Trophoblast cell (in vitro differentiated cells and primary cell): ENCODE measurements around the gene ENKD1.

Experiments used
- DNase-seq, 2 donors: peaks; one replicate each; pipeline ENCODE4 v3.0.0-alpha.2; 2016
- H2AFZ ChIP-seq: 2 replicates; pipeline ENCODE4 v1.6.1; 2013; ENCODE audit warnings: low read length, moderate library complexity, mild to moderate bottlenecking; ENCODE audit not compliant: insufficient read depth, poor library complexity
- H2AK5ac ChIP-seq: 2 replicates; pipeline ENCODE4 v1.6.1; 2013; ENCODE audit warnings: mild to moderate bottlenecking, low read length
- H2BK120ac ChIP-seq: 2 replicates; pipeline ENCODE4 v1.6.1; 2013; ENCODE audit warnings: low read length, mild to moderate bottlenecking, moderate library complexity; ENCODE audit not compliant: insufficient read depth, poor library complexity
- H2BK12ac ChIP-seq: 2 replicates; pipeline ENCODE4 v1.6.1; 2013; ENCODE audit warnings: mild to moderate bottlenecking, low read length, moderate library complexity
- H2BK5ac ChIP-seq: 2 replicates; pipeline ENCODE4 v1.6.1; 2013; ENCODE audit warnings: low read length, low read depth, moderate library complexity, mild to moderate bottlenecking; ENCODE audit not compliant: poor library complexity
- H3K14ac ChIP-seq: 2 replicates; pipeline ENCODE4 v1.6.1; 2013; ENCODE audit warnings: mild to moderate bottlenecking, low read length
- H3K18ac ChIP-seq: 2 replicates; pipeline ENCODE4 v1.6.1; 2013; ENCODE audit warnings: mild to moderate bottlenecking, low read length
- H3K23ac ChIP-seq: 2 replicates; pipeline ENCODE4 v1.6.1; 2013; ENCODE audit warnings: low read length
- H3K27ac ChIP-seq: 2 replicates; pipeline ENCODE4 v1.5.1; 2013; ENCODE audit warnings: low read depth, mild to moderate bottlenecking, inconsistent platforms, low read length, moderate library complexity
- H3K27me3 ChIP-seq: 2 replicates; pipeline ENCODE4 v1.6.1; 2013; ENCODE audit warnings: inconsistent platforms, mild to moderate bottlenecking, low read length, moderate library complexity; ENCODE audit not compliant: insufficient read depth
- H3K36me3 ChIP-seq, 2 experiments: 1 replicate in 1 of 2; 2 replicates in 1 of 2; pipeline ENCODE4 v1.6.1; 2013; ENCODE audit warnings: low read length in 2 of 2, mild to moderate bottlenecking in 2 of 2, moderate library complexity in 1 of 2; ENCODE audit not compliant: insufficient read depth in 2 of 2, control insufficient read depth in 1 of 2
- H3K4ac ChIP-seq: 2 replicates; pipeline ENCODE4 v1.6.1; 2013; ENCODE audit warnings: low read depth, mild to moderate bottlenecking, low read length, moderate library complexity
- H3K4me1 ChIP-seq, 2 experiments: 1 replicate in 1 of 2; 2 replicates in 1 of 2; pipeline ENCODE4 v1.6.1; 2013; ENCODE audit warnings: low read length in 2 of 2, mild to moderate bottlenecking in 2 of 2, moderate library complexity in 1 of 2; ENCODE audit not compliant: insufficient read depth in 2 of 2, control insufficient read depth in 1 of 2
- H3K4me2 ChIP-seq: 2 replicates; pipeline ENCODE4 v1.6.1; 2013; ENCODE audit warnings: inconsistent platforms, mild to moderate bottlenecking, low read length, moderate library complexity
- H3K4me3 ChIP-seq: 2 replicates; pipeline ENCODE4 v1.5.1; 2013; ENCODE audit warnings: mild to moderate bottlenecking, low read depth, low read length, inconsistent platforms
- H3K79me1 ChIP-seq: one replicate; pipeline ENCODE4 v1.6.1; 2013; ENCODE audit warnings: low read length
- H3K79me2 ChIP-seq: 2 replicates; pipeline ENCODE4 v1.6.1; 2013; ENCODE audit warnings: low read length, mild to moderate bottlenecking; ENCODE audit not compliant: control insufficient read depth, insufficient read depth, poor library complexity
- H3K9ac ChIP-seq: 2 replicates; pipeline ENCODE4 v1.6.1; 2013; ENCODE audit warnings: mild to moderate bottlenecking, low read length
- H3K9me3 ChIP-seq: 2 replicates; pipeline ENCODE4 v1.6.1; 2013; ENCODE audit warnings: low read depth, mild to moderate bottlenecking, control low read depth, inconsistent platforms, low read length; ENCODE audit not compliant: insufficient read depth
- H4K12ac ChIP-seq: 2 replicates; pipeline ENCODE4 v1.6.1; 2013; ENCODE audit warnings: low read depth, mild to moderate bottlenecking, low read length, moderate library complexity
- H4K8ac ChIP-seq: 2 replicates; pipeline ENCODE4 v1.6.1; 2013; ENCODE audit warnings: low read depth, mild to moderate bottlenecking, low read length, moderate library complexity
- H4K91ac ChIP-seq: one replicate; pipeline ENCODE4 v1.6.1; 2013; ENCODE audit warnings: low read depth, mild to moderate bottlenecking, low read length, moderate library complexity
- WGBS: extraction: QIAGEN DNeasy Blood & Tissue Kit; methylation state at CpG from one replicate; pipeline ENCODE4 v1.1.7; 2013; ENCODE audit warnings: missing lambda C conversion rate; ENCODE audit not compliant: insufficient read length, insufficient coverage; ENCODE audit errors: extremely low coverage; 5-methylcytosine and 5-hydroxymethylcytosine counted together

Gene ENKD1

DNA sequence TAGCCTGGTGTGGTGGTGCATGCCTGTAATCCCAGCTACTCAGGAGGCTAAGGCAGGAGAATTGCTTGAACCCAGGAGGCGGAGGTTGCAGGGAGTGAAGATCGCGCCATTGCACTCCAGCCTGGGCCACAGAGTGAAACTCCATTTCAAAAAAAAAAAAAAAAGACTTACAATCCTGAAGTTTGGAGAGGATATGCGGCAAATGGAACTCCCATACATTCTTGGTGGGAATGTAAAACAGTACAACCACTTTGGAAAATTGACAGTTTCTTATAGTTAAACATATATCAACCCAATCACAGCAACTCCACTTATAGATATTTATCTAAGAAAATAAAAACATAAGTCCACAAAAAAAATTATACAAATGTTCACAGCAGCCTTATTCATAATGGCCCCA lies 40.7 kb upstream of the ENKD1 start:
- WGBS = no CpG with 5 or more reads among the region's 4 CpGs
- Histone ChIP-seq H3K79me1 (no peaks in the 10 kb centered on the region), H3K23ac (no peak overlapping the region), H3K4ac (no peak overlapping the region), H3K18ac (no peak overlapping the region), H3K4me3 (no peak overlapping the region), H3K4me1 (peaks cover 0 to 5% of the 10 kb centered on the region in 2 experiments), H4K8ac (no peak overlapping the region), H2AK5ac (no peak overlapping the region), H3K14ac (no peak overlapping the region), H2BK5ac (no peak overlapping the region), H2AFZ (no peak overlapping the region), H3K4me2 (no peak overlapping the region), H3K9ac (no peak overlapping the region), H3K79me2 (no peaks in the 10 kb centered on the region), H2BK120ac (no peak overlapping the region), H3K36me3 (no peaks in the 10 kb centered on the region), H3K27me3 (no peaks in the 10 kb centered on the region), H4K12ac (no peak overlapping the region), H4K91ac (no peak overlapping the region), H3K27ac (no peak overlapping the region), H3K9me3 (no peaks in the 10 kb centered on the region), H2BK12ac (no peak overlapping the region)
- DNase-seq = no peak

DNA sequence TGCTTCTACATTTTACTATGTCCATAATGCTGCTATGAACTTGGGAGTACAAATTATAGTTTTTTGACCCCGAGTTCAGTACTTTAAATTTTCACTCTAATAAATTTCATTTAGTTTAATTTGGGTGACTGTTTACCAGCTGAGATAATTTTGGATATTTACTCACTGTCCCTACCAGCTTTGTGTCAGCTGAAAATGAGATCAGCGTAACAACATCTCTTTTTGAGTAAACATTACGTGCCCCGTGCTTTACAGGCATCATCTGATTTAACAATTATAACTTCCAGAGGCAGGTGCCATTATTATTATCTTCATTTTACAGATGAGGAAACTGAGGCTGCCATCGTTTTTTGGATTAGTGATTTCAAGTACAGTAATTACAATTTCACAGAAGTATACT lies 37.6 kb upstream of the ENKD1 start:
- Histone ChIP-seq H3K79me1 (no peaks in the 10 kb centered on the region), H3K9me3 (peaks cover 3% of the 10 kb centered on the region), H2BK120ac (no peak overlapping the region), H2AFZ (no peak overlapping the region), H2AK5ac (no peak overlapping the region), H3K14ac (no peak overlapping the region), H3K27ac (no peak overlapping the region), H3K4ac (no peak overlapping the region), H4K12ac (no peak overlapping the region), H3K9ac (no peak overlapping the region), H3K4me2 (no peak overlapping the region), H3K27me3 (no peaks in the 10 kb centered on the region), H4K91ac (no peak overlapping the region), H3K4me1 (peaks cover 0 to 5% of the 10 kb centered on the region in 2 experiments), H3K79me2 (no peaks in the 10 kb centered on the region), H3K23ac (no peak overlapping the region), H3K4me3 (no peak overlapping the region), H2BK12ac (no peak overlapping the region), H4K8ac (no peak overlapping the region), H2BK5ac (no peak overlapping the region), H3K18ac (no peak overlapping the region), H3K36me3 (peaks cover under 1 to 2% of the 10 kb centered on the region in 2 experiments)
- no CpG with 5 or more reads among the region's 5 CpGs for WGBS
- no peak for DNase-seq

DNA sequence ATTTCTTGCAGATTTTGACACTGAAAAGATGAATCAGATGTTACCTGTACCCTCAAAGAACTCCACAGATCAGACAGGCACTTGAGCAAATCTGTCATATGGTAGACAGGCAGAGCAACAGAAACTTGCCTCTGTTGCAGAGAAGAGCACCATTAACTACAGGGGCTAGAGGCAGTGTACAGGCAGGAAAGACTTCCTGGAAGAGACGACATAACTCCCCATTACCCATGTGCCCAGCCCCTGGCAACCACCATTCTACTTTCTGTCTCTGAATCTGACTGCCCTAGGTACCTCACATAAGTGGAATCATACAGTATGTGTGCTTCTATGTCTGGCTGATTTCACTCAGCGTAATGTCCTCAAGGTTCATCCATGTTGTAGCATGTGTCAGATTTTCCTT lies 37.1 kb upstream of the ENKD1 start:
- H3K27me3 ChIP-seq = no peaks in the 10 kb centered on the region

DNA sequence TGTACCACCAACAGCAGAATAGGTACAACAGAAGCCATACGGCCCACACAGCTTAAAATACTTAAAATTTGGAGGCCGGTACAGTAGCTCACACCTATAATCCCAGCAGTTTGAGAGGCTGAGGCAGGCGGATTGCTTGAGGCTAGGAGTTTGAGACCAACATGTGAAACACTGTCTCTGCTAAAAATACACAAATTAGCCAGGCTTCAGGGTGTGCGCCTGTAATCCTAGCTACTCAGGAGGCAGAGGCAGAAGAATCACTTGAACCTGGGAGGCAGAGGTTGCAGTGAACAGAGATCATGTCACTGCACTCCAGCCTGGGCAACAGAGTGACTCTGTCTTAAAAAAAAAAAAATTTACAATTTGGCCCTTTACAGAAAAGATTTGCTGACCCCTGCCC lies 35.6 kb upstream of the ENKD1 start:
- Histone ChIP-seq H3K4me1 (peaks cover 8% of the 10 kb centered on the region in 2 experiments), H2BK12ac (no peak overlapping the region), H3K23ac (no peak overlapping the region), H3K4ac (no peak overlapping the region), H4K8ac (no peak overlapping the region), H3K18ac (no peak overlapping the region), H3K9ac (no peak overlapping the region), H4K12ac (no peak overlapping the region), H2AFZ (no peak overlapping the region), H3K36me3 (peaks cover 2 to 3% of the 10 kb centered on the region in 2 experiments), H3K79me2 (no peaks in the 10 kb centered on the region), H3K4me2 (no peak overlapping the region), H2AK5ac (no peak overlapping the region), H4K91ac (no peak overlapping the region), H3K79me1 (peaks cover 2% of the 10 kb centered on the region), H2BK5ac (no peak overlapping the region), H3K27me3 (no peaks in the 10 kb centered on the region), H3K4me3 (no peak overlapping the region), H2BK120ac (no peak overlapping the region), H3K14ac (no peak overlapping the region), H3K27ac (no peak overlapping the region), H3K9me3 (peaks cover 3% of the 10 kb centered on the region)
- DNase-seq = no peak
- WGBS = no CpG with 5 or more reads among the region's 4 CpGs

More for the DNA sequence above, 37.1 kb upstream of the ENKD1 start:
- no peak overlapping the region for H3K4ac ChIP-seq
- H3K4me3 ChIP-seq = no peak overlapping the region
- DNase-seq = no peak
- peak overlapping the region; percentile 61 for H2AK5ac ChIP-seq
- H3K27ac ChIP-seq = no peak overlapping the region
- H2AFZ ChIP-seq = no peak overlapping the region
- peaks cover 0 to 4% of the 10 kb centered on the region in 2 experiments for H3K4me1 ChIP-seq
- peaks cover 3% of the 10 kb centered on the region for H3K9me3 ChIP-seq
- H4K91ac ChIP-seq = no peak overlapping the region
- H3K4me2 ChIP-seq = no peak overlapping the region
- no peak overlapping the region for H4K12ac ChIP-seq
- H3K18ac ChIP-seq = no peak overlapping the region
- no peak overlapping the region for H3K23ac ChIP-seq
- peaks cover 2 to 3% of the 10 kb centered on the region in 2 experiments for H3K36me3 ChIP-seq
- no peak overlapping the region for H3K9ac ChIP-seq
- no peak overlapping the region for H2BK120ac ChIP-seq
- H4K8ac ChIP-seq = no peak overlapping the region
- H3K79me1 ChIP-seq = no peaks in the 10 kb centered on the region
- H2BK5ac ChIP-seq = no peak overlapping the region
- no peak overlapping the region for H2BK12ac ChIP-seq
- H3K79me2 ChIP-seq = no peaks in the 10 kb centered on the region
- H3K14ac ChIP-seq = no peak overlapping the region
- no CpG with 5 or more reads among the region's 2 CpGs for WGBS
